ENCODE data around the gene GOLGB1.
A peak's percentile ranks its signal among the peaks of the same experiment; 100 is the strongest.

Gene GOLGB1

DNA sequence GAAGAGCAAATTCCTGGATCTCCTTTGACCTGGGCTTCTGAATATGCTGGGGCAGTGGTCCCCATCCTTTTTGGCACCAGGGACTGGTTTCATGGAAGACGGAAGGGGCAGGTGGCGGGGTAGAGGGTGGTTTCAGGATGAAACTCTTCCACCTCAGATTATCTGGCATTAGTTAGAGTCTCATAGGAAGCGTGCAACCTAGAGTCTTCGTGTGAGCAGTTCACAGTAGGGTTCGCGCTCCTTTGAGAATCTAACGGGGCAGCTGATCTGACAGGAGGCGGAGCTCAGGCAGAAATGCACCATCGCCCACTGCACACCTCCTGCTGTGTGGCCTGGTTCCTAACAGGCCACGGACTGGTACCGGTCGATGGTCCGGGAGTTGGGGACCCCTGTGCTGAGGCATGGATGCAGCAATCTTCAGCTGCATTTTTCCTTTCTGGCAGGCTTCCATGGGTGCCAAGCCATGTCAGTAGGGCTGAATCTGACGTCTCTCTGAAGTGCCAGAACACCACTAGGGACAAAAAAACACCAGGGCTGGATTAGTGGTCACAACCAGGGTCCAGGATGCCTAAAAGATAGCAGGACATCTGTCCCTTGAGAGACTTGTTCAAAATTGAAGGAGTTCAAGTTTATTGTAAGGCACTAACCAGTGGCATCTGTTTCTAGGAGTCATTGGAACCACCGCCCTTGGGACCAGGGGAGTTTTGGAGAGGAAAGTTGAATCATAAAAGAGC lies 8.4 kb upstream of the GOLGB1 start:
- no peaks in the 10 kb centered on the region for H3K27me3 ChIP-seq (replicated peaks; ENCODE audit: control insufficient read depth, insufficient read depth, low read length)
- TF ChIP-seq, protein P1, sequence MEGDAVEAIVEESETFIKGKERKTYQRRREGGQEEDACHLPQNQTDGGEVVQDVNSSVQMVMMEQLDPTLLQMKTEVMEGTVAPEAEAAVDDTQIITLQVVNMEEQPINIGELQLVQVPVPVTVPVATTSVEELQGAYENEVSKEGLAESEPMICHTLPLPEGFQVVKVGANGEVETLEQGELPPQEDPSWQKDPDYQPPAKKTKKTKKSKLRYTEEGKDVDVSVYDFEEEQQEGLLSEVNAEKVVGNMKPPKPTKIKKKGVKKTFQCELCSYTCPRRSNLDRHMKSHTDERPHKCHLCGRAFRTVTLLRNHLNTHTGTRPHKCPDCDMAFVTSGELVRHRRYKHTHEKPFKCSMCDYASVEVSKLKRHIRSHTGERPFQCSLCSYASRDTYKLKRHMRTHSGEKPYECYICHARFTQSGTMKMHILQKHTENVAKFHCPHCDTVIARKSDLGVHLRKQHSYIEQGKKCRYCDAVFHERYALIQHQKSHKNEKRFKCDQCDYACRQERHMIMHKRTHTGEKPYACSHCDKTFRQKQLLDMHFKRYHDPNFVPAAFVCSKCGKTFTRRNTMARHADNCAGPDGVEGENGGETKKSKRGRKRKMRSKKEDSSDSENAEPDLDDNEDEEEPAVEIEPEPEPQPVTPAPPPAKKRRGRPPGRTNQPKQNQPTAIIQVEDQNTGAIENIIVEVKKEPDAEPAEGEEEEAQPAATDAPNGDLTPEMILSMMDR (IDR thresholded peaks at IDR 0.05; ENCODE audit: insufficient read depth, low read length, poor library complexity, severe bottlenecking), result no peak

DNA sequence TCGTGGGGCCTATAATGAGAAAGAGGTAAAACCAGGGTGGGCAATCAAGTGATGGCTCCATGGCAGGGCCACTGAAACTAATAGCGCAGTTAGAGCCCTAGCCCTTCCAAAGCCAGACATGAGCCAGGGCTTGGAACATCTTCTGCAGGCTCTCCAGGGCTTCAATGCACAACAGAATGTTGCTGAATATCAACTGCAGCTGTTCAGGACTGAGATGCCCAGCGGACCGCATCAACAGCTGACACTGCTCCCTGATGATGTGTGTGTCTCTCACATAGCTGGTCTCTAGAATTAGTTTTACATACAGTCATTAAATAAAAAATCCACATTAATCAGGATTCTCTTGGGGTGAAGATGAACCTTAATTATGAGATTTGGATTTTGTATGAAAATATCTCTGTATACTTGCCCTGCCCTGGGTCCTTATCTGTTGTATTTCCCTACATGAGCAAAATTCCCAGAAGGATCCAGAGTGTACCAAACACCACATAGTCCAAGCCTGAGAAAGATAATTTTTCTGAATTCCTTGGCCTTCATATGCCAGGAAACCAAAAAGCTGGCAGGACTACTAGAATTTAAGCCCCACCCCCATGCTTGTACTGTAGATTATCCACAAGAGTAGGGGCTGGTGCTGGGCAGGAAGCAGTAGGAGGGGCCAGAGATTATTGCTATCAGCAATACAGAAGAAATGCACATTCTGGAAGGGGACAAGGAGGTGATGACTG lies 7.7 kb upstream of the GOLGB1 start:
- H3K36me3 ChIP-seq (ENCODE audit: control insufficient read depth, insufficient read depth, low read length), result no peaks in the 10 kb centered on the region
- H3K4me3 ChIP-seq (replicated peaks; ENCODE audit: low read depth, low read length), result no peak overlapping the region
- DNase-seq (ENCODE audit: extremely low read depth, insufficient read length), result no peak
- TF ChIP-seq, protein P1 (IDR thresholded peaks at IDR 0.05; ENCODE audit: insufficient read depth, low read length, poor library complexity, severe bottlenecking), result no peak
- no peaks in the 10 kb centered on the region for H3K27me3 ChIP-seq (replicated peaks; ENCODE audit: control insufficient read depth, insufficient read depth, low read length)

More for the DNA sequence above, 8.4 kb upstream of the GOLGB1 start:
- Histone ChIP-seq H3K4me3 (replicated peaks; ENCODE audit: low read depth, low read length) (no peak overlapping the region), H3K36me3 (ENCODE audit: control insufficient read depth, insufficient read depth, low read length) (no peaks in the 10 kb centered on the region)
- DNase-seq (ENCODE audit: extremely low read depth, insufficient read length), result no peak

DNA sequence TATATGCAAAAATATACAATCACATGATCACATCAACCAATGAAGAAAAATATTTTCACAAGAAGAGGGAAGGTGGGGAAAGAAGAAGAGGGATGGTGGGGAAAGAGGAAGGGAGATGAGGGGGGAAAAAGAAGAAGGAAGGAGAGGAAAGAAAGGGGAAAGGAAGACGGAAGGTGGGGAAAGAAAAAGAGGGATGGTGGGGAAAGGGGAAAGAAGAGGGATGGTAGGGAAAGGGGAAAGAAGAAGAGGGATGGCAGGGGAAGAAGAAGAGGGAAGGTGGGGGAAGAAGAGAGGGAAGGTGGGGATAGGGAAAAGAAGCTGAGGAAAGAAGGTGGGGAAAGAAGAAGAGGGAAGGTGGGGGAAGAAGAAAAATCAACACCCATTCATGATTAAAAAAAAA lies 3.2 kb upstream of the GOLGB1 start:
- no peak for DNase-seq (ENCODE audit: extremely low read depth, insufficient read length)
- TF ChIP-seq, protein P1 (IDR thresholded peaks at IDR 0.05; ENCODE audit: insufficient read depth, low read length, poor library complexity, severe bottlenecking), result no peak
- H3K27me3 ChIP-seq (replicated peaks; ENCODE audit: control insufficient read depth, insufficient read depth, low read length), result no peaks in the 10 kb centered on the region
- no peaks in the 10 kb centered on the region for H3K36me3 ChIP-seq (ENCODE audit: control insufficient read depth, insufficient read depth, low read length)
- H3K4me3 ChIP-seq (replicated peaks; ENCODE audit: low read depth, low read length), result no peak overlapping the region

DNA sequence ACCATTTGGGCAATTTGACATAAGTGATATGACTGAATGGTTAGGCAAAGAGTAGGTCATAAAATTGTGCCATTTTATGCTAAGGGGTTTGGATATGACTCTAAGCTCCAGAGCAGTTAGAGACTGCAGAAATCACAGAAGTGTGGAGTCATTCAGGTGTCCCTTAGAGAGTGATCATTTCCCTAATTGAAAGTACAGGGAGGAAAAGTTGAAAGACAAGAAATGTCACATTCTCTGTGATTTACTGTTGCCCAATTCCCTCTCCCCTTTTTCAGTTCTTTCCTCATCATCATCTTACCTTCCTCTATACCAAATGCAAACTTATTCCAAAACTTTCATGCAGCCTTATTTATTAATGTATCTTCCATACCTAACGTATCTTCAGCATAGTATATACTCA lies 2.7 kb upstream of the GOLGB1 start:
- DNase-seq (ENCODE audit: extremely low read depth, insufficient read length), result no peak
- Histone ChIP-seq H3K27me3 (replicated peaks; ENCODE audit: control insufficient read depth, insufficient read depth, low read length) (no peaks in the 10 kb centered on the region), H3K36me3 (ENCODE audit: control insufficient read depth, insufficient read depth, low read length) (no peaks in the 10 kb centered on the region), H3K4me3 (replicated peaks; ENCODE audit: low read depth, low read length) (no peak overlapping the region)
- TF ChIP-seq, protein P1 (IDR thresholded peaks at IDR 0.05; ENCODE audit: insufficient read depth, low read length, poor library complexity, severe bottlenecking), result no peak

DNA sequence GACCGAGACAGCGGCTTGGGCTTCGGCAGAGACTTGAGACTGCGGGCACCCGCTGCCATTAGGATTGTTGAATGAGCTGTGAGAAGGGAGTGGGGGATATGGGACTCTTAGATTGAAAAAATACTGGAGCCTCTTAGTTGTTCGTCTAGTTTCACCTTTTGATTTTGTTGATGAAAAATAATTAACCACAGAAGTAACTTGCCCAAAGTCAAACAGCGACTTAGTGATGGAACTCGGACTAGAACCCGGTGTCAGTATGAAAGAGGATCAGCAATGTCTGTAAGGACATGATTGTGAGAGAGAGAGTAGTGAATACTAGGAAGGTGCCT lies 510 bp upstream of the GOLGB1 start:
- no peak for DNase-seq (ENCODE audit: extremely low read depth, insufficient read length)
- Histone ChIP-seq H3K36me3 (ENCODE audit: control insufficient read depth, insufficient read depth, low read length) (no peaks in the 10 kb centered on the region), H3K4me3 (replicated peaks; ENCODE audit: low read depth, low read length) (peak overlapping the region; percentile 84), H3K27me3 (replicated peaks; ENCODE audit: control insufficient read depth, insufficient read depth, low read length) (no peaks in the 10 kb centered on the region)
- TF ChIP-seq, protein P1 (IDR thresholded peaks at IDR 0.05; ENCODE audit: insufficient read depth, low read length, poor library complexity, severe bottlenecking), result no peak
